Naive B cell (primary cell): ENCODE data around the gene LRRFIP1. TPM values are rescaled to one million over a fixed set of nuclear protein-coding genes. Genes with fewer than 3 reads are reported as not detected.

Experiments used
- ATAC-seq, 2 donors: fragments of 150-1000 bp; cut with Tn5 transposase; 2 replicates each; pipeline ENCODE4 v1.10.0; 2021; ENCODE audit warnings: low read depth in 2 of 2, mild to moderate bottlenecking in 2 of 2, moderate library complexity in 2 of 2
- DNase-seq: peaks from one replicate; pipeline ENCODE4 v3.0.0; 2022
- H3K27ac Mint-ChIP-seq, 6 donors: one replicate each; pipeline ENCODE4 v1.8.0; 2020 to 2022; ENCODE audit warnings: mild to moderate bottlenecking in 6 of 6, mixed read lengths in 6 of 6, moderate library complexity in 5 of 6, inconsistent platforms in 2 of 6
- H3K27me3 Mint-ChIP-seq, 3 donors: one replicate each; pipeline ENCODE4 v1.8.0; 2021 to 2022; ENCODE audit warnings: mixed read lengths in 3 of 3, mild to moderate bottlenecking in 1 of 3
- H3K36me3 Mint-ChIP-seq, 2 donors: one replicate each; pipeline ENCODE4 v1.8.0; 2020 to 2022; ENCODE audit warnings: mixed read lengths in 2 of 2, inconsistent platforms in 1 of 2, mild to moderate bottlenecking in 1 of 2
- H3K4me1 Mint-ChIP-seq, 3 donors: one replicate each; pipeline ENCODE4 v1.8.0; 2020 to 2022; ENCODE audit warnings: mixed read lengths in 3 of 3, inconsistent platforms in 1 of 3, mild to moderate bottlenecking in 1 of 3, moderate library complexity in 1 of 3
- H3K4me3 Mint-ChIP-seq, 8 donors: one replicate each; pipeline ENCODE4 v1.8.0; 2020 to 2022; ENCODE audit warnings: mild to moderate bottlenecking in 8 of 8, mixed read lengths in 8 of 8, moderate library complexity in 8 of 8, inconsistent platforms in 2 of 8
- H3K9me3 Mint-ChIP-seq, 7 donors: one replicate each; pipeline ENCODE4 v1.8.0; 2020 to 2022; ENCODE audit warnings: mixed read lengths in 7 of 7, mild to moderate bottlenecking in 5 of 7, inconsistent platforms in 2 of 7, moderate library complexity in 1 of 7
- polyA plus RNA-seq, 6 donors: library from polyadenylated mRNA; unstranded; fragments of 300-500 nt; fragmentation: Illumina TruSeq; gene quantifications; one replicate each; pipeline ENCODE4 v1.2.3, GENCODE V29; 2021; ENCODE audit warnings: low read depth in 6 of 6

The LRRFIP1 gene
- polyA plus RNA-seq, 6 donors from 2014 or later, result 45.8 to 88.7 (median 68.2) TPM

DNA sequence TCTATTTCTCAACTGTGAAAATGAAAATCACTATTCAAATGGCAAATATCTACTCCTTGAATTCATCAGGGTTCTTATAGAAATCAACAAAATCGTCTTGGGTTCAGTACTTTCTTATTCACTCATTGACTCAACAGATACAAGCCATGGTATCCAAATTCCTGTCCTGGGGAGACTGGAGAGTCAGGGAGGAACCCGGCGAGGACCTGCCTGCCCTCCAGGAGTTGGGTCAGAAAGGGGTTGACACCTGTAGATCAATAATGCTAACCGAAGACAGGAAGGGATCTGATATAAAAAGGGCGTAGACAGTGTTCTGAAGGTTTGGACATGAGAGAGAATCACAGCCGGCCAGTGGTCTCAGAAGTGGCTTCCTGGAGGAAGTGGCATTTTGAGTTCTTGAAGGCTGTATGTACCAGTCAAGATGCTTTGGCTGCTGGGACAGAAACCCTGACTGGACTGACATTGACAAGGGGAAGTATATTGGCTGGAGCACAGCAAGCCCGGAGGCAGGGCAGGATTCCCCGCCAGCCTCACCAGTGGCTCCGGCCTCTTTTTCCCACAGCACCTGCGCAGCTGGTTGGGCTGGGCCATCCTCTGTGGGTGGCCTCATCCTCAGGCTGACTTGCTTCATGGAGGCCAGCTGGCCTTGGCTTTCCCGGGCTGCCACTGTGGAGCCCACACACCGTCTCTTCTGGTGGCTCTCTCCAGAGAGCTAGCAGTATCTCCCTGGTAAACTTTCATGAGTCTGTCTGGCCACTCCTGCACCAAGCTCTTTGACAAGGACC, 3.0 kb downstream of the LRRFIP1 start:
- Mint-ChIP-seq H3K27ac (peak overlapping the region in 1 of 6 donors; percentile 98), H3K4me1 (peaks cover 6 to 36% (median 33%) of the 10 kb centered on the region in 3 donors), H3K9me3 (peaks cover 0 to 10% (median 4%) of the 10 kb centered on the region in 7 donors), H3K4me3 (peak overlapping the region in 3 of 8 donors; percentile 13 to 94 (median 47)), H3K36me3 (peaks cover 0 to 9% of the 10 kb centered on the region in 2 donors), H3K27me3 (peaks cover 8 to 38% (median 16%) of the 10 kb centered on the region in 3 donors)
- ATAC-seq (no peak), DNase-seq (no peak)

DNA sequence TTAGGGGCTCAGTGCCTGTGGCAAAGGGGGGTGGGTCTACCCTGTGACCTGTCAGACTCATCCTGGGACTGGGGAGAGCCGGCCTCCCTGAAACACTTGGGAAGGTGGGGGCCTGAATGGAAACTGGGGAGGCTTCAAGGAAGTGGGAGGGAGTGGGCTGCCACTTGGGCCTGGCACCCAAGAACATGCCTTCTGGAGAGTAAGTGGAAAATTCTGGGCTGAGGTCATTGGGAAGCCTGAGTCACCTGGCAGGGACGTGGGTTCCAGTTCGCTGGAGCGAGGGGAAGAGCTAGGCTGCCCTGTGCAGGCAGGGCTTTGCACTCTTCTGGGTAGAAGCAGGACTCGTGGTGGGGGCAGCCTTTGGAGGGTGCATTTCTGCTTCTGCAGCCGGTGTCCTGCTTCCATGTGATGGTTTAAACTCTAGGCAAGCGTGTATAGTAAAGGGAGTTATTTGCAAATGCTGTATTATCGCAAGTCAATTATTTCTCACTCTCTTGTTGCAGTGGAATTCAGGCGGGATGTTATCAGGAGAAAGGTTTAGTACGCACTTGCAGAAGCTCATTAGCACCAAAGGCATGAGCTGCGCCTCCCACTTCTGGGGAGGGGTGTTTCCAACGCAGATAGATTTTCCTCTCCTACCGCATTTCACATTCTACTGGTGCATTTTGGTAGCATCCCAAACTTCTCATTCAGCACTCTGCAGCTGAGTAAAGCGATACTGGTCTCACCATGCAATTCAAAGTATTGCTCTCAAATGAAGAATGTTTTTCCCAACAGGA, 3.8 kb downstream of the LRRFIP1 start:
- H3K27ac Mint-ChIP-seq, result peak overlapping the region in 2 of 6 donors; percentile 80 to 98

GRCh38 chr2:237631801-237632585, 4.6 kb downstream of the LRRFIP1 start:
- H3K27me3 Mint-ChIP-seq, result peaks cover 8 to 38% (median 16%) of the 10 kb centered on the region in 3 donors
- no peak for DNase-seq
- ATAC-seq, result no peak
- peak overlapping the region in 1 of 6 donors; percentile 72 for H3K27ac Mint-ChIP-seq
- peaks cover 0 to 10% (median 4%) of the 10 kb centered on the region in 7 donors for H3K9me3 Mint-ChIP-seq
- peak overlapping the region in 2 of 8 donors; percentile 21 to 54 for H3K4me3 Mint-ChIP-seq
- peaks cover 8 to 9% of the 10 kb centered on the region in 2 donors for H3K36me3 Mint-ChIP-seq
- H3K4me1 Mint-ChIP-seq, result peaks cover 10 to 37% (median 32%) of the 10 kb centered on the region in 3 donors

More for the DNA sequence above, 3.8 kb downstream of the LRRFIP1 start:
- Mint-ChIP-seq H3K27me3 (peaks cover 8 to 38% (median 16%) of the 10 kb centered on the region in 3 donors), H3K9me3 (peaks cover 0 to 10% (median 4%) of the 10 kb centered on the region in 7 donors), H3K4me3 (peak overlapping the region in 1 of 8 donors; percentile 32), H3K36me3 (peaks cover 1 to 9% of the 10 kb centered on the region in 2 donors), H3K4me1 (peaks cover 6 to 36% (median 32%) of the 10 kb centered on the region in 3 donors)
- ATAC-seq, result no peak
- DNase-seq, result no peak

DNA sequence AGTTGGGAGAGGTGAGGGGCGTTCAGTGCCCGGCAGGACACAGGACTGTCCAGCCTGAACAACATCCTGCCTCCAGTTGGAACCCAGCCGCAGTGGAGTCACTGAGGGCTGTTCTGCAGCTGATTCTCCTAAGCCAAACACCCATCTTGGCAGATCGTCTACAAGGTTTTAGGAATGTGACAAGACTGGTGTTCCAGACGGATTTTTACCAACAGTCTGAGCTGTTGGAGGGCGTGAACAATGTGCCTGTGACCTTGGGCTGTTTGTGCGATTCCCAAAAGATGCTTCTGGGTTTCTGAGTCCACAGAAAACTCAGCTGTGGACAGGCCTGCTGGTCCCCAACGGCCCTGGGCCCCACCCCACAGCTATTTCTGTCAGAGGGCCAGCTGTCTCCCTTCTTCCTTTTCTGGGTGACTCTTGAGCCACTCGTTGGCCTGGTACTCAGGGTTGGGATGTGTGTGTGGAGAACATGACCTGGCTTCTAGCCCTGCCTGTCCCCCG, 5.7 kb downstream of the LRRFIP1 start:
- ATAC-seq (no peak), DNase-seq (no peak)
- H3K36me3 Mint-ChIP-seq, result peaks cover 8 to 9% of the 10 kb centered on the region in 2 donors
- peaks cover 8 to 37% (median 15%) of the 10 kb centered on the region in 3 donors for H3K27me3 Mint-ChIP-seq
- no peak overlapping the region for H3K27ac Mint-ChIP-seq
- H3K4me1 Mint-ChIP-seq, result peaks cover 10 to 37% (median 31%) of the 10 kb centered on the region in 3 donors
- peaks cover 0 to 10% (median 4%) of the 10 kb centered on the region in 7 donors for H3K9me3 Mint-ChIP-seq
- H3K4me3 Mint-ChIP-seq, result no peak overlapping the region

DNA sequence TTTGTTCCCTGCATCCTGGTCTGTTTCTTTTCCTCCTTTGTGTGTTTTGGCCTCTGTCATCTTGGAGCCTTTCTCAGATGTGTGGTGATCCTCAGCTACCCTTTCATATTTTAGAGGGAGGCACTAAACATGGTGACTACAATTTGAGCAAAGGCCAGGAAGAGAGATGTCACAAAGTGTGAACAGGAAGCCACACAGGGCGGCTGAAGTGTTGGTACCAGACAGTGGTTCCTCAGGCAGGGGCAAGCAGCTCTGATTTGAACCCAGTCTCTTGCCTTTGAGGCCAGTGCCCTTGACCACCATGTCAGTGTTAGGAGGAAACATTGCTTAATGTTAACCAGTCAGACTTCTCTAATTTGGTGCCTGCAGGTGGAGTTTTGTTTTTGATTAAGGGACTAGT, 9.2 kb downstream of the LRRFIP1 start:
- ATAC-seq, result no peak
- Mint-ChIP-seq H3K4me3 (no peak overlapping the region), H3K27ac (peak overlapping the region in 2 of 6 donors; percentile 26 to 74)

DNA sequence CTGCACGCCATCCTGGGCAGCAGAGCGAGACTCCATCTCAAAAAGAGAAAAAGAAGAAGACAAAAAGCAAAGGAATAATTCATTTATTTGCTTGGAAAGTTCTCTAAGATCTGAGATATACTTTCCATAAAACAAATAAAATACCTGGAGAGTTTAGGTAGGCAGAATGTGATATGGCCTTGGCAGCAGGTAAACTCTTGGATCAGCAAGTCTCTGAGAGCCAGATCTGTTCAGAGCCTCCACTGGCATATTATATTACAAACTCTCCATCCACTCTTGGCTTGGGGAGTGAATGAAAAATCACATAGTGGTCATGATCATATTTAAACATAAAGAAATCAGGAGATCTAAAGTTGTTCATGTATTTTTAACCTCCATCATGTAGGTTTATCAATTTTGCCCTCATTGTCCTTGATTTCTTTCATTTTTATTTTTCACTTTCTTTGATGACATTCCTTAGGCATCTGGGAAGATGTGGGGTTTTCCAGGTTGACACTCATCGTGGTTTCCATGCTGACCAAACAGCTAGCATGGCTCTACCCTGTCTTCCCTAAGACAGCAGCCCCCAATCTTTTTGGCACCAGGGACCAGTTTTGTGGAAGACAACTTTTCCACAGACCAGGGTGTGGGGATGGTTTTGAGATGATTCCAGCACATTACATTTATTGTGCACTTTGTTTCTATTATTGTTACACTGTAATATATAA, 10.2 kb downstream of the LRRFIP1 start:
- H3K27me3 Mint-ChIP-seq, result peaks cover 0 to 18% (median 8%) of the 10 kb centered on the region in 3 donors
- H3K36me3 Mint-ChIP-seq, result peaks cover 8 to 9% of the 10 kb centered on the region in 2 donors
- H3K4me3 Mint-ChIP-seq, result no peak overlapping the region
- no peak for DNase-seq
- H3K4me1 Mint-ChIP-seq, result peaks cover 4 to 11% (median 7%) of the 10 kb centered on the region in 3 donors
- H3K27ac Mint-ChIP-seq, result no peak overlapping the region
- no peak for ATAC-seq
- H3K9me3 Mint-ChIP-seq, result peaks cover 0 to 10% (median 4%) of the 10 kb centered on the region in 7 donors

More for the DNA sequence above, 9.2 kb downstream of the LRRFIP1 start:
- H3K9me3 Mint-ChIP-seq, result peaks cover 0 to 10% (median 4%) of the 10 kb centered on the region in 7 donors
- H3K27me3 Mint-ChIP-seq, result peaks cover 0 to 21% (median 8%) of the 10 kb centered on the region in 3 donors
- H3K4me1 Mint-ChIP-seq, result peaks cover 4 to 18% (median 7%) of the 10 kb centered on the region in 3 donors
- peaks cover 8 to 9% of the 10 kb centered on the region in 2 donors for H3K36me3 Mint-ChIP-seq
- no peak for DNase-seq

- Mint-ChIP-seq H3K36me3 (peaks cover 8 to 9% of the 10 kb centered on the region in 2 donors), H3K4me1 (peaks cover 4 to 8% (median 7%) of the 10 kb centered on the region in 3 donors), H3K9me3 (peaks cover 0 to 10% (median 4%) of the 10 kb centered on the region in 7 donors), H3K4me3 (no peak overlapping the region), H3K27ac (no peak overlapping the region), H3K27me3 (peaks cover 0 to 14% (median 8%) of the 10 kb centered on the region in 3 donors)
- ATAC-seq (no peak), DNase-seq (no peak)
Measured at GRCh38 chr2:237638176-237638575, 10.8 kb downstream of the LRRFIP1 start.

GRCh38 chr2:237639052-237639835, 11.9 kb downstream of the LRRFIP1 start:
- ATAC-seq, result no peak
- peaks cover 0 to 14% (median 8%) of the 10 kb centered on the region in 3 donors for H3K27me3 Mint-ChIP-seq
- no peak overlapping the region for H3K4me3 Mint-ChIP-seq
- H3K9me3 Mint-ChIP-seq, result peaks cover 0 to 9% (median 4%) of the 10 kb centered on the region in 7 donors
- H3K4me1 Mint-ChIP-seq, result peaks cover 4 to 8% (median 7%) of the 10 kb centered on the region in 3 donors
- H3K27ac Mint-ChIP-seq, result no peak overlapping the region
- DNase-seq, result no peak
- H3K36me3 Mint-ChIP-seq, result peaks cover 8 to 9% of the 10 kb centered on the region in 2 donors

- Mint-ChIP-seq H3K36me3 (peaks cover 4 to 8% of the 10 kb centered on the region in 2 donors), H3K9me3 (peaks cover 0 to 3% (median 2%) of the 10 kb centered on the region in 7 donors), H3K4me1 (peaks cover 4 to 8% (median 7%) of the 10 kb centered on the region in 3 donors), H3K27me3 (peaks cover 0 to 14% (median 4%) of the 10 kb centered on the region in 3 donors), H3K27ac (no peak overlapping the region), H3K4me3 (no peak overlapping the region)
- ATAC-seq (no peak), DNase-seq (no peak)
Measured at GRCh38 chr2:237639836-237640220, 12.4 kb downstream of the LRRFIP1 start.

GRCh38 chr2:237640493-237640998, 13.2 kb downstream of the LRRFIP1 start:
- Mint-ChIP-seq H3K27ac (no peak overlapping the region), H3K36me3 (peaks cover 0 to 8% of the 10 kb centered on the region in 2 donors), H3K27me3 (peaks cover 0 to 14% (median 0%) of the 10 kb centered on the region in 3 donors)

GRCh38 chr2:237642038-237642734, 14.8 kb downstream of the LRRFIP1 start:
- H3K36me3 Mint-ChIP-seq, result peaks cover 0 to 9% of the 10 kb centered on the region in 2 donors
- no peak for ATAC-seq
- peak overlapping the region in 1 of 6 donors; percentile 73 for H3K27ac Mint-ChIP-seq
- H3K4me1 Mint-ChIP-seq, result no peaks in the 10 kb centered on the region
- peaks cover 0 to 8% (median 0%) of the 10 kb centered on the region in 7 donors for H3K9me3 Mint-ChIP-seq
- no peak overlapping the region for H3K4me3 Mint-ChIP-seq
- peaks cover 0 to 9% (median 0%) of the 10 kb centered on the region in 3 donors for H3K27me3 Mint-ChIP-seq
- DNase-seq, result no peak

More at GRCh38 chr2:237640493-237640998, 13.2 kb downstream of the LRRFIP1 start:
- H3K4me1 Mint-ChIP-seq, result peaks cover 4 to 8% (median 7%) of the 10 kb centered on the region in 3 donors
- ATAC-seq (no peak), DNase-seq (no peak)
- peak overlapping the region in 1 of 8 donors; percentile 28 for H3K4me3 Mint-ChIP-seq
- H3K9me3 Mint-ChIP-seq, result no peaks in the 10 kb centered on the region
